Measurements from ENCODE around the gene TSC22D3.
"Not testable (repeated sequence)": the region's sequence is repeated elsewhere in the genome, so short reads cannot be mapped to it uniquely, and the experiment has no call there.

TSC22D3 gene

DNA sequence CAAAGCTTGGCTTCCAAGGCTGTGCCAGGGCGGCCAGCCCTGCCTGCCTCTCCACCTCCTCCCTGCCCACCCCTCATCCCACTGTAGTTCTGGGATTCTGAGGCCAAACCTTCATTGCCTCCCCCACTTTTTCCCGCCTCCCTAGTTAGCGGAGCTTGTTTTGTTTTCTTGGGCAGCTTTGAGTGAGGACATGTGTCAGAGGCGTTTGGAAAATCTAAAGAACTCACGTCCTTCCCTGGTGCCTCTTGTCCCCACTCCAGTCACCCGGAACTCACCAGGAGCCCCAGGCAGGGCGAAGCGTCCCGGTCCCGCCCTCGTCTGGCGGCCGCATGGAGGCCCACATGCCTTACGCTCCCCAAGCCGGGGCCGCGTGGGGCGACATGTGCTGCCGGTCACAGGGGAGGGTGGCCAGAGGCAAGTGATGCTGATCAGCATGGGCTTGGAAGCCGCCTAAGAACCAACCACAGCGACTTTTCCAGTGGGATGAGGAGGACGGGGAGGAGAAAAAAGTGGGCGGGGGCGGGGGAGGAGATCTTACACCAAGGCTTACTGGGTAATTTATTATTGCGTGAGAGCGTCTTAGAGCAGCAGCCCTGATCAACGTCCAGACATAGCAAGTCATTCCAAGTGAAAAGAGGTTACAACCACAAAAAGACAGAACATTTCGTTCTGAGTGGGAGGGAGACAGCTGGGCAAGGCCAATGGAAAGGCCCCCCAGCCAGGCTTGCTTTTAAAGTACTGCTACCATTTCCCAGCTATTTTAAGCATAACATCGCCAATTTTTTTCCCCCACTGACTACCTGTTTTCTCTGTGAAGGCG is 98.8 kb downstream of the TSC22D3 start:
- DNase-seq = peak; percentile 69

- peak; percentile 45 for DNase-seq
Measured at GRCh38 chrX:107675823-107676555, 99.6 kb downstream of the TSC22D3 start.

- DNase-seq = no peak
Measured at GRCh38 chrX:107675365-107675654, 100.3 kb downstream of the TSC22D3 start.

- DNase-seq = peak; percentile 84
Measured at GRCh38 chrX:107674480-107675364, 100.9 kb downstream of the TSC22D3 start.

- peak; percentile 96 for DNase-seq
Measured at GRCh38 chrX:107673933-107674479, 101.6 kb downstream of the TSC22D3 start.

DNA sequence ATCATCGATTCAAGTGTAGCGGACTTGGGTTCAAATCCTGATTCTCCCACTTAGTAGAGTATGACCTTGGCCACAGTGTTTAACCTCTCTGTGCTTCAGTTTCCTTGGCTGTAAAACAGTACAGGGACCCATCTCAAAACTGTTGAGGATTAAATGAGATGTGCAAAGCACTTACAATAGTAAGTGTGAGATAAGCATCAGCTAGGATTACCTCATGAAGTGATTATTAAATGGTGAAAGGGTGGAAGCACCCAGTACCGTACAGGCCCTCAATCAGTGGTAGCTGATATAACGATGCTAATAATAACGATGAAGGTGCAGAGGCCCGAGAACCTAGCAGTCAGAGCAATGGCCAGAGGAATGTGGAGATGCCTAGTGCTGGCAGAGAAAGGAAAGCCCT is 102.2 kb downstream of the TSC22D3 start:
- DNase-seq = peak; percentile 56

GRCh38 chrX:107672955-107673378 is 102.6 kb downstream of the TSC22D3 start:
- DNase-seq = peak; percentile 92

DNA sequence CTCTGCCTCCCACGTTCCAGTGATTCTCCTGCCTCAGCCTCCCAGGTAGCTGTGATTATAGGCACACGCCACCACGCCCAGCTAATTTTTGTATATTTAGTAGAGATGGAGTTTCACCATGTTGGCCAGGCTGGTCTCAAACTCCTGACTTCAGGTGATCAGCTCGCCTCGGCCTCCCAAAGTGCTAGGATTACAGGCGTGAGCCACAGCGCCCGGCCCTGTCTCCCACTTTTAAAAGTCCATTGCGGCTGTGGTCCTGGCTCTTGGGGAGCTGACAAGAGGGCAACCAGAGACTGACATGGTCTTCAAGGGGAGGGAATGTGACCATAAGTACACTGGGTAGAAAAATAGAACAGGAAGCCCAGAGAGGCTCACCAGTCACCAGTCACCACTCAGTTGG is 104.3 kb downstream of the TSC22D3 start:
- DNase-seq = not testable (repeated sequence)

DNA sequence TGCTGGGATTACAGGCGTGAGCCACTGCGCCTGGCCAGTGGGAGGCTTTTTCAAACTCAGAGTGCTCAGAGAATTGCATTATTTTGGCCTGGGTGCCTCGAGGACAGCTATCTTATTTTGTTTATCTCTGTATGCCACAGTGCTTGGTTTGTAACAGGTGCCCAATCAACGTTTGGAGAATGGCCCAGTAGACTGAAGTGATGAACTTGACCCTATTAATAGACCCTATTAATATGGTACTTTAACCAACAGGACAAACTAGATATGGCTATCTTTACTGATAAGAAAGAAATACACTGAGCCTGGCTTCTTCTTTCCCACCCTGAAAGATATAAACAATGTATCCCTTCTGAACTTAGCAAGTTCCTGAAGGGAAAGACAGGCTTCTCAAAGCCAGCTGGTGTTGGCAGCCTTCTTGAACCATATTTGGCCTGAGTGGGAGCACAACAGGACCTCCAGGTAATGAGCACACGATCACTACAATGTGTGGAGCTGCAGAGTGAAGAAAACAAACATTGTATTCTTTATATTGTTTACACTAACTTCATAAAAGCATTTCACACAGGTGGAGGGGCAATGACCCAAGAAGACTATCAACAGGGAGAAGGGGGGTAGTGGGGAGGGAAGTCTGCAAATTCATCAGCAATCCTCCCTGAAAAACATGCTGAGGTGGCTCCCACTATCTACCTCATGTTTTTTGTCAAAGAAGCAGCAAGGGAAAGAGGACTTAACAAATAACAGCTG is 105.5 kb downstream of the TSC22D3 start:
- DNase-seq = no peak

DNA sequence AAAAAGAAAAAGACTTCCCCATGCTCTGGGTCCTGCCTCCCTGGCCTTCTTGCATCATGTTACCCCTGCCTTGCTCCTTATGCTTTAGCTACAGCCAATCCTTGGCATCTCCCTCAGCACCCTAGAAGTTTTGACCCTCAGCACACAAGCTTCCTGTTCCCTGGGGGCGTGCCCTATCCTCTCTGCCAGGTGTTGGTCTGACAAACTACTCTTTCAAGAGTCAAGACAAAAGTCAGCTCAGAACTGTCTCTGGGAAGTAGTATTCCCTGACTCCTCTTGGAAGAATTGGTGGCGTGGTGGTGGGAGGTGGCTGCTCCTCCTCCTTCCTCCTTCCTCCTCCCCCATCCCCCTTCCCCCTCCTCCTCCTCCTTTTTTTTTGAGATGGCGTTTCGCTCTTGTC is 106.3 kb downstream of the TSC22D3 start:
- no peak for DNase-seq

DNA sequence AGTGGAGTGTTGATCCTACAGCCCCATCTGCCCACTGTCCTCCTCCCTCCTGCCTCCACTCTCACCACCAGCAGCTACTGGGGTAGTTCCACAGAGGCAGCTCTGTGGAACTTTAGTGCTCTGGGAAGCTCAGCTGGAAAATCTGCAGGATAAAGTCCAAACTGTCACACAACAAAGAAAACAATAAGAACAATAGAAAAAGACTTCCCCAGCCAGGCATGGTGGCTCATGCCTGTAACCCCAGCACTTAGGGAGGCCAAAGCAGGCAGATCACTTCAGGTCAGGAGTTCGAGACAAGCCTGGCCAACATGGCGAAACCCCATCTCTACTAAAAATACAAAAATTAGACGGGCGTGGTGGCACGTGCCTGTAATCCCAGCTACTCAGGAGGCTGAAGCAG is 106.9 kb downstream of the TSC22D3 start:
- not testable (repeated sequence) for DNase-seq

- DNase-seq = no peak
Measured at GRCh38 chrX:107667426-107667825, 108.2 kb downstream of the TSC22D3 start.

DNA sequence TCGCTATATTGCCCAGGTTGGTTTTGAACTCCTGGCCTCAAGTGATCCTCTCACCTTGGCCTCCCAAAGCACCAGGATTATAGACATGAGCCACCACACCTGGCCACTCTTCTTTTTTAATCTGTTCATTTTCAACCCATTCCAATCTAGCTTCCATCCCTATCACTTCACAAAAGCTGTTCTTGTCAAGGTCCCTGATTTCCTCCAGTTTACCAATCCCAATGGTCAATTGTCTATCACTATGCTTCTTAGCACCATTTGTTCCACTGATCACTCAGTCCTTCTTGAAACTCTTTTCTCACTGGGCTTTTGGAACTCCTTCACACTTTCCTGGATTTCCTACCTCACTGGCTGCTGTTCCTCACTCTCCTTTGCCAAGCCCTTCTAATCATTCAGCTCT is 108.7 kb downstream of the TSC22D3 start:
- no peak for DNase-seq
